Measurements from ENCODE around the gene RMDN3.

RMDN3 gene

DNA sequence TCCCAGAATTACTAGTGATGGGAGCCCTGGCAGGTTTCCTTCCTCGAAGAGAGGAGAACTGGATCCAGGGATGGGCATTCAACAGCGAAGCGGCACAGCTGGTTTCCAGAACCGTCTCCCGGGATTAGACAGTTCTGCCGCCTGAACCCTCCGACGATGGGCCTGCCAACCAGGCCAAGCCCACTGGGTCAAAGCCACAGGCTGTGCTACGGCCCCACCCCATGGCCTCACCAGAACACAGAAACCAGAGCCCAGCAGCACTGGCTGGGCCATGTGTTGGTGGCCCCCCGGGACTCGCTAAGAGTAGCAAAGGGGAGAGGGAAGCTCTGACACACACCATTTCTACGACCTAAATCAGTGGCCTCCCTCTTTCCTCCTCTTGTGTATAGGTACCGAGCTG is 17.0 kb upstream of the RMDN3 start:
- DNase-seq = no peak

DNA sequence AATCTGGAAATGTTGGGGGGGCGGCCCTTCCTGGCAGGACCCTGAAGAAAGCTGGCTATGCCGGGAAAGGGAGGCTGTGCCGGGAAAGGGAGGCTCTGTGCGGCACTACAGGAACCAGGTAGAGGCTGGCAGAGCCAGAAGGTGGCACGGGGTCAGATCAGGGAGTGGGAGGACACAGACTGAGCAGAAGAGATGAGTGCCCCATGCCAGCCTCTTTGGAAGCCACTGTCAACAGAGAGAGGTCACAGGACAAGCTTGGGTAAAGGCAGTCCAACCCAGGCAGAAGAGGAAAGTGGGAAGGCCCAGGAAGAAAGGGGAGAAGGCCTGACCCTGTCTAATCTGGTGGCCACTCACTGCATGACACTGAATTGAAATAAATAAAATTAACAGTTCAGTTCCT is 16.2 kb upstream of the RMDN3 start:
- DNase-seq = no peak

DNA sequence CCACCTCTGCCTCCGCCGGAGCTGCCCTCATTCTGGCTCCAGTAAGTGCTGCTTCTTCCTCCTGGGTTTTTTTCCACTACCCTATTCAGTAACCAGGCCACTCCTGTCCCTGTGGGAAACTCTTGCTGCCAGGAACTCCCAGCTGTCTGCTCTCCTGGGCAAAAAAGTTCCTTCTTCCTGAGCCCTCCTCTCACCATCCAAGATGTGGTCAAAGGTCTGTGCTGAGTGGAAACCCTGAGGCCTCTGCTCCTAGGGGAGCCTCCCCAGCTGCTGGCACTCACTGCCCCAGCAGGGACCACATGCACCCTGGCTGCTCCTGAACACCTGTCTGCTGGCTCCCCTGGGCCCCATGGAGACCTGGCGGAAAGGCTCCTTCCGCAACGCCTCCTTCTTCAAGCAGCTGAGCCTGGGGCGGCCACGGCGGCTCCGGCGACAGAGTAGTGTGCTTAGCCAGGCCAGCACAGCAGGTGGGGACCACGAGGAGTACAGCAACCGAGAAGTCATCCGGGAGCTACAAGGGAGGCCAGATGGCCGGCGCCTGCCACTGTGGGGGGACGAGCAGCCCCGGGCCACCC is 15.2 kb upstream of the RMDN3 start:
- DNase-seq = no peak

DNA sequence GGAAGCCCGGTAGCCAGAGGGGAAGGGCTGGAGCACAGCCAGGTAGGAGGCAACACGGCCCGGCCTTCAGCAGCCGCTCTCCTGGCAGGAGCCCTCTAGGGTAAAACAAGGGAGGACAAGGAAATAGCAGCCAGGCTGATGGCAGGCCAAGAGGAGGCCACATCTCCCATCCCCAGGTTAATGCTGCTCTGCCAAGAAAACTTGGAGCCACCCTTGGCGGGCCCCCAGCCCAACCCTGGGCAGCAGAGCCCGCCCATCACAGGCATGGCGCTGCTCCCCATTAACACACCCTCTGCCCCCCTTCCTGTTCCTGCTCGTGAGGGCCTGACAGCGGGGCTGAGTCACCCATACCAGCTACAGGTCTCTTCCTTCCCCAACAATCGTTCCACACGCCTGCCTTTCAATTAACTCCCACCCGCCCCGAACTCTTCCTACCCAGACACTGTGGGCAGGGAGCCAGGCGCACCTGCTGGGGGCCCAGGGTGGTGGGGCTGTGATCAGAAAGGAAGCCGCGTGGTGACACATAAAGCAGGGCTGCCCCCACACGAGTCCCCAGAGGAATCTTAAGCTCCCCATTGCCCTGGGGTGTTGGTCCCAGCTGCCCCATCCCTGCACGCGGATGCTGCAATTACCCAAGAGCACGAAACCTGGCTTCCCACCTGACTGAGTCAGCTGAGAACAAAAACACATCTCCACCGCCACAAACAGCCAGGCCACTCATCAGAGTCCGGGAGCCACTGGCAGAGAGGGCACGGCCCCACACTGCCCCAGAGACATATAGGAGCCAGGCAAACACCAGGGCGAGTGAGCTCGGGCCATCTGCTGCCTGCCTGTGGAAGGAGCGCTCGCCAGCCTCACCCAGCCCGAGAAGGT is 14.5 kb upstream of the RMDN3 start, which contains the start of gene C15orf62:
Gene C15orf62, plus strand, starts transcription at position 707 of the 873 bp plus-strand sequence. CDS start 516 bp downstream, outside the sequence.
- peak; percentile 63 to 87 for DNase-seq

DNA sequence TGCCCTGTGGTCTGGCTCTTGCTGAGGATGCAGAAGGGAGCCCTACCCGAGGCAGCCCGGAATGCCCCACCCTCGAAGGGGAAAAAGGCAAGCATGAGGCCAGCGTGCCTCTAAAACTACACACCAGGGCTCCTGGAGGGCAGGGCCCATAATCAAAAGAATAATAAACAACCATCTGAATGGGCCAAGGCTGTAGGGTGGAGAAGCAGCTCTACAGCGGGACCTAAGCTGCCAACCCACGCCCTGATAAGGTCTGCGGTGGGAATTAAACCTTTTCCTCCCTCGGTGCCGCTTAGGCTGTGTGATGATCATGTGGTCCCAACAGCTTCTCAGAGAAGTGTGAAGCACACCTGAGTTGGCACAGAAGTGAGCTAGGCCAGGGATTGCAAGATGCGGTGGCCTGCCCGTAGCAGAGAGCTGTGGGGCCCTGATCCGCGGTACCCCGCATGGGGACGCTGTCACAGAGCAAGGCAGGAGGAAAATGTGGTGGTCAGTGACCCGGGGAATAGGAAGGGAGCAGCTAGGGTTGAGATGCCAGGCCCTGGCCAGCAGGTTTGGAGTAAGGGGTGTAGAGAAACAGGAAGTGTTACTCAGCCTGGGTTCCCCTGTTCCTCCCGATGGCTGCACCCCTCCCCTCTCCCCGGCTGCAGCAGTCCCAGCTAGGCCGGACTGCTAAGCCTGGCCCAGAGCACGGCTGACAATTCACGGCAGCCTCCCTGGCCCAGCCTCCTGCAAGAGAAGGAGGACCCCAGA is 13.6 kb upstream of the RMDN3 start:
- no peak for DNase-seq

DNA sequence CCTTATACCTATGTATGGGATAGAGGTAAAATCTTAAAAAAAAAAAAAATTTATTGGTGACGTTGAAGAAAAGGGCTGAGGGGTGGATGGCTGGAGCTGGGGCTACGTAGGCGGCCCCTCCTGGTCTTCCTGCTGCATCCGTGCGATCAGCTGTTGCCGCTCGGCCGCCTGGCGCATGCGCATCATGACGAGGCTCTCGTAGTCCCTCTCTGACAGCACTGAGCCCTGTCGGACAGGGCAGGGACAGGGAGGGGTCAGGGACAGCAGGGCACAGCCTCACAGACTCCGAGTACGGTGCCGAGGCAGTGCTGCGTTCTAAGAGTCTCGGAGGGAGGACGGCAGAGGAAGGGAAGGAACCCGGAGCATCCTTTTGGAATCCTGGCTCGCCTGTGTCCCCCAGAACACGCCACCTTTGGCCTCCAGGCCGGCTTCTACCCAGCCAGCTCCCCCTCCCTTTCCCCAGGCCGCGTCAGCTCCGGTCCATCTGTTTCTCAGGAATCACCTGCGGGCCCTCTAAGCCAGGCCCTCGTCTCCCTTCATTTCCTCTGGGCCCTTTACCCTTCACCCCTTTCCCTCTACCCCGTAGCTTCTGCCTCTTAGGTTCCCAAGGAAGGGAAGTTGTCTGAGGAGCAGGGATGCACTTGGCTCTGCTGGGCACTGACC is 12.9 kb upstream of the RMDN3 start:
- DNase-seq = no peak

DNA sequence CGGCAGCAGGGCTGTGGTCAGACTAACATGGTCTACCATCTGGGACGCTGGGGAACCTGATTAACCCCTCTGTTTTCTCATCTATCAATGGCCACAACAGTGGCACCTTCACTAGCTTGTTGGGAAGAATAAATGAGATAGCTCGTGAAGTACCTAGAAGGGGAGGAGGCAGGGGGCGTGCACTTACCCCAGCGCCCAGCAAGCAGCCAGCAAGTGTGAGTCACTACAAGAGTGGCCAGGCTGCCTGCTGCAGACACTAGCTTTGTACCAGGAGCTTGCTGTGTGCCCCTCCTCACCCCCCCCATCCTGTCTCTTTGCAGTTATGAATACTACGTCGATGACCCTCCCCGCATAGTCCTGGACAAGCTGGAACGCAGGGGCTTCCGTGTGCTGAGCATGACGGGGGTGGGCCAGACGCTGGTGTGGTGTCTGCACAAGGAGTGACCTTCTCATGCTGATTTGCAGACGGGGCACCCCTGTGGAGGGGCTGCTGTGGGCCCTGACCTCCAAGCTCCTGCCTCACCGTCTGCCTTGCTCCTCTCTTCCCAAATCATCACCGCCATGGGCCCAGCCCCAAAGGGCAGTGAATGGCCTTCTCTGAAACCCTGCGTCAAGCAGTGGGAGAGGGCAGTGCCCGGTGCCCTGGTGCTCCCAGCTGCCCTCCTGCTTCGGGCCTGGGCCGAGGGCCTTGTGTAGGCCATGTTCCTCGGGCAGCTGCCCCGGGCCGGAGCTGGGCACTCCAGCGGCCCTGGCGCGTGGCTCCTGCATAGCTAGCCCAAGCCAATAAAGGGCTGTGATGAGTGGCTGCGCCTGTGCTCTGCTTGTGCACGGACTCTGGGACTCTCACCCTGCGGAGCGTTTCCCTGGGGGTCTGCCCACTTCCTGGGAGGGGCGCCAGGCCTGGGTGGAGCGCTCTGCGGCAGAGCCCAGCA is 12.1 kb upstream of the RMDN3 start:
- peak in 1 of 2 experiments; percentile 17 for DNase-seq

DNA sequence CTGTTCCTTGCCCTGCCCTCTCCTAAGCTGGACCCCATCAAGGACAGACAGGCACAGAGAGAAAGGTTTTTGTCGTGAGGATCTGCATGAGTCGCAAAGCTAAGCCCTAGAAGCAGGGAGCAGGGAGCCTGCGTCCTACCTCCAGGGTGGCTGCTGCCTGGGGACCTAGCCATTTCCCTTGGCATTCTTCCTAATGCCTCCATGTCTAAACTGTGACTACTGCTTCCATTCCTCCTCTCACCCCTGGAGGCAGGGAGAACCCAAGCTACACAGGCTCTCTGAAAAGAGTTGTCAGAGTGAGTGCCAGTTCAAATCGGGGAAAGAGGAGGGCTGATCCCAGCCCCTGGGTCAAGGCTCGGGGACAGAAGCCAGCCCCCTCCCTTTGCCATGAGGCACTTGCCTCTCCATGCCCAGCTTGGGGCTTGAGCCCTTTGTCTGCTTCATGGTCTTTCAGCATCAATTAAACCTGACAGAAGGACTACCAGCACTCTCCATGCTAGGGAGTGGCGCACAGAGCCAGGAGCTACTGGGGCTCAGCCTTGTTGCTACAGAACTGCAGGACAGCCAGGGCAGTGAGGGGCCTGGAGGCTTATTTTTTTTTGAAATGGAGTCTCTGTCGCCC is 11.3 kb upstream of the RMDN3 start:
- DNase-seq = no peak

DNA sequence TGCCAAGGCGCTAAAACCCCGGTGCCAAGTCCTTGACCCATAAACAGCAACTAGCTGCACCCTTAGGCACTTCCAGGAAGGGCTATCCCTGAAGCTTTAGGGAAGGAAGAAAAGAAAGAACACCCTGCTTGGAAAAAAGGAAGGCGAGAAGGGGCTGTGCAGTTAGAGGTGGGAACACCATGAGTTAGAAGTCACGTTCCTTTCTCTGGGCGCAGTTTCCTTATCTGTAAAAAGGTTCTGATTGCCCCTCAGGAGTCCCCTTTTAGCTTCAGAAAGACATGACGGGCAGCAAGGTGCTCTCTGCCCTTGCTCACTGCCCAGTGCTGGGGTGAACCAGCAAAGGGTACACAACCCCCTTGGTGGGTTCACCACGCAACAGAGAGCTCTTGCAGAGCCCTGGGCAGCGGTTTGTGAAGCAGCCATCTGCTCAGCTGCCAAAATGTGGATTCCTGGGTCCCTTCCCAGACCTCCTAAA is 9.6 kb upstream of the RMDN3 start:
- no peak for DNase-seq

DNA sequence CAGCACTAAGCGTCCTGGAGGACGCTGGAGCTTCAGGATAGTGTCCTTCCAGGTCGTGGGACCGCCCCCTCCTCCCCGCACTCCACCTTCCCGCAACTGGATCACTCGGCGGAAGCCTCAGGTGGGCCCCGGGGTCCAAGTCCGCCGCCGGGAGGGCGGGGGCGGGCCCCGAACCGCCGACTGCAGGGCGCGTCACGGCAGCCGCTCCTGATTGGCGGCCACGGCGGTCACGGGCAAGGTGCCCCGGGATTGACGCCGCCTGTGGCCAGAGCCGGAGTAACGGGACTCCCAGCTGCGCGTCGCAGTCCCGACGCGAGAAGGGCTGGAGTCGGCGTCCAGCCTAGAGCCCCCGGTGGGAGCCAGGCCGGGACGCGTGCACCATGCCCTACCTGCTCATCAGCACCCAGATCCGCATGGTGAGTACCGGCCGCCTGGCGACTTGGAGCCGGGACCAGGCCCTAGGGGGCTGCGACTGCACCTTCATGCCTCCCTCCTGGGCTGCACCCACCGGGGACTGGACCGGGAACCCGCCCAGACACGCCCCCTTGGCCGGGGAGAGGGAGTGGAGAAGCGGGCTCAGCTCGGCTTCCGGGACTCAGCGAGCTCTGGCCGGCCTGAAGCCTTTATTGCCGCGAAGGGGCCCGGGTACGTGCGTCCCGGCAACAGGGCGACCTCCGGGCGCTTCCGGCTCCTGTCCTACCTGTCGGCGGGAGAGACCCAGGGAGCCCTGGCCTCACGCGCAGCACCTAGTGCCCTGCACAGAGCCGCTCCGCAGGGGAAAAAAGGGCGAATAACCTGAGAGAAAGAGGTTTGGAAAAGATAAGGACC is 9.0 kb upstream of the RMDN3 start, which contains the start of gene GCHFR:
Gene GCHFR, plus strand, starts transcription at position 268 of the 828 bp plus-strand sequence. Its CDS starts 113 bp downstream, at position 381.
- DNase-seq = no peak

DNA sequence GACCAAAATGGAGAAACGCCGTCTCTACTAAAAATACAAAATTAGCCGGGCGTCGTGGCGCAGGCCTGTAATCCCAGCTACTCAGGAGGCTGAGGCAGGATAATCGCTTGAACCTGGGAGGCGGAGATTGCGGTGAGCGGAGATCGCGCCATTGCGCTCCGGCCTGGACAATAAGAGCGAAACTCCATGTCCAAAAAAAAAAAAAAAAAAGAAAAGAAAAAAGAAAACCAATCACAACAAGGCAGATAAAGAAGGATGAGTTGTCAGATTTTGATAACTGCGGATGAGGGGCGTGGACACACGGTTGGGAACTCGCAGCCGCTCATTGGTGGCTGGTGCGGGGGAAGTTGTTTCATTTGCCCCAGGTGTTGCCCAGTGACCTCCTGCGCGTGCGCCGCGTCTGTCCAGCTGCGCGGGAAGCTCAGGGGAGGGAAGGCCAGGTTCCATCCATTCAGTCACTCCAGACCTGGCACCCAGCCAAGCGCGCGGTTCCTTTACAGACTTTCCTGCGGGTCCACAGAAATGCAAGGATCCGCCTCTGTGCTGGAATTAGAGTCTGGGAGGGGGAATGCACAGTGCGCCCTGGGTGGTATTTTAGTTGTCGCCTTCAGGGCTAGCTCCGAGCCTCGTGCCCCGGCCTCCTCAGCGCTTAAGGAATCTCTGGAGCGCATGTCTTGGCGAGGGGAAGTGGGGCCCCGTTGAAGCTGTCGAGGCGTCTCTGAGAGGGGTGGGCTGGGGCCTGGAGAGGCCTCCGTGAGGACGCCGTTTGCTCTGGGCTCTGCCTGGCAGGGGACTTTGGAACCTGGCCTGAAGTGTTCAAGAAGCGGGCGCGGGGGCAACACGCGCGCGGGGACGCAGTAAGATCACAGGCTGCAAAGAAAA is 8.1 kb upstream of the RMDN3 start:
- no peak for DNase-seq

DNA sequence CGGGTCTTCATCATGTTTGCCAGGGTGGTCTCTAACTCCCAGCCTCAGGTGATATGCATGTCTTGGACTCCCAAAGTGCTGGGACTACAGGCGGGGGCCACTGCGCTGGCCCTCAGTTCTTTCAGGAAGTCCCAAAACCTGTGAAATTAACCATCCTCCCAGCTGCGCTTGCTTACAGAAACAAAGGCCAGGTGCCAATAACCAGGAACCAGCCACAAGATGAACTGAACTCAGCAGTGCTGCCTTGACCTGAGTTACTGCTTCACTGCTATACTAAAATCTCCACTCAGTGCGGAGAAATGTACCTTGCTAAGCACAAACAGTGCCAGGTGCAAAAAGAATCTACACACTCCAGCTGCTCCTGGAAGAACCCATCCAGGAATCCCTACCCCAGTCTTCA is 4.9 kb upstream of the RMDN3 start:
- no peak for DNase-seq

DNA sequence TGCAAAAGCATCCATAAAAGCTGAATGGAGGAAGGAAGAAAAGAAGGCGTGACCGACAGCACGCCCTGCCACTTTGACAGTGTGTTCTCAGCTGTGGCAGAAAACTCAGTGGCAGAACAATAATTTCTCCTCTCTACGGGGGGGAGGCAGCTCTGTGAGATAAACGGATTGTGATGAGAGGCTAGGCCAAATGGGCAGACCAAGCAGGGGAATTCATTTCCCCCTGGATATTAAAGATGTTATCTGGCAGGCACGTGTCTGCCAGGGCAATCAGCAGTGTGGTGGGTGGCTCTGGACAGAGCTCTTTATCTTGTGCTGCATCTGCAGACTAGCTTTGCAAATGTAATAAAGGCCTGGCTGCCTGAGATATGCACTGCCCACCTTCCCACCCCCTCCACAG is 1.9 kb upstream of the RMDN3 start:
- no peak for DNase-seq

DNA sequence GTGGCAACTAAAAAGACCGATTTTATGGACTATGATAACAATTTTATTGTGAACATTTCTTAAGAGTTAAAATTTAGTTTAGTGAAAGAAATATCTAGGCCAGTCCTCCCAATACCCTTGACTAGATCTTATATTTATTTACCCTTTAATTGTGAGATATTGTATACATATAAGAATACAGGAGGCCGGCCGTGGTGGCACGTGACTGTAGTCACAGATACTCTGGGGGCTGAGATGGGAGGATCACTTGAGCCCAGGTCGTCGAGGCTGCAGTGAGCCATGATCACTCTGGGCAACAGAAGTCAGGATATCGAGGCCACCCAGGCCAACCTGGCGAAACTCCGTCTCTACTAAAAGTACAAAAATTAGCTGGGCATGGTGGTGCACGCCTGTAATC is 756 bp upstream of the RMDN3 start:
- no peak for DNase-seq

DNA sequence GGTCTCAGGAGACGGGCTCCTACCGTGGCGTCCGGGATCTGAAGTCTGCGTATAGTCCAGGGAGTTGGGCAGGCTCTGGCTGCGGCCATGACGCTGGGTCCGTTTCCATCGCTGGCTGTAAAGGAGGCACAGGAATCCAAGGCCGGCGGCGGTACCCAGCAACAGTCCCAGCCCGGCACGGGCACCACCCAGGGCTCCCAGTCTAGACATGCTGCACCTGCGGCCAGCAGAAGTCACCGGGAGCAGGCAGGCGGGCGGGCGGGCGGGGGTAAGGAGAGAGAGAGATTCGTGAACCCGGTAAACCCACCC is 526 bp downstream of the RMDN3 start:
- DNase-seq = no peak

DNA sequence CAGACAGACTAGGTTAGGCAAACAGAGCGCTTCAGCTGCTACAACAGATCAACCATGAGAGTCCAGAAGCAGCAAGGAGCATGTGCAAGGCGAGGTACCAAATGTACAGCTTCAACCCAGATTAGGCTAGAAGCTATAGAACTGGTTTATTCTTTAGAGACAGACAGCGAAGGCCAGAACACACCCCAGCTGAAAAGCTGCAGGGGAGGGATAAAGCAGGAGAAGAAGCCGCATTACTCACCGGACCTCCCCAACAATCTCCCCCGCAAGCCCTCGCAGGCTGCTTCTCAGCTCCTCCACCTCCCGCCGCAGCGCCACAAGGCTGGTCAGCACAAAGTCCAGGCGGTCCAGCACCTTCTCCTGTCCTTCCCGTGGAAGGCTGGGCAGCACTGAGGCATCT is 3.3 kb downstream of the RMDN3 start:
- DNase-seq = no peak

DNA sequence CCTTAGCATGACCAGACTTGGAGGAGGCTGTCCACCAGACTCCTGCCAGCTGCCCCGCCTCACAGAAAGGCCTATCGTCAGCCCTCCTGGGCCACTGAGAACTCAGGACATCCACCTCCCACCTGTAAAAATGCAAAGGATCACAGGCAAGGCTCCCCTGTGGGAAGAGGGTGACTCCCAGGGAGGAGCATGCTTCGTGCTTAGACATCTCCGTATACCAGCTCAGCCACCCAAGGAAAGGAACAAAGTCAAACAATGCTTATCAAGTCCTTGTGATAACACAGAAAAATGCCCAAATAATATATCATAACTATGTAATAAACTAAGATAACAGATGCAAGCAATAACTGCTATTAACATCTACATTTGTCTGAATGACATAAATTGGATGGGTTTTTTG is 4.2 kb downstream of the RMDN3 start:
- no peak for DNase-seq

DNA sequence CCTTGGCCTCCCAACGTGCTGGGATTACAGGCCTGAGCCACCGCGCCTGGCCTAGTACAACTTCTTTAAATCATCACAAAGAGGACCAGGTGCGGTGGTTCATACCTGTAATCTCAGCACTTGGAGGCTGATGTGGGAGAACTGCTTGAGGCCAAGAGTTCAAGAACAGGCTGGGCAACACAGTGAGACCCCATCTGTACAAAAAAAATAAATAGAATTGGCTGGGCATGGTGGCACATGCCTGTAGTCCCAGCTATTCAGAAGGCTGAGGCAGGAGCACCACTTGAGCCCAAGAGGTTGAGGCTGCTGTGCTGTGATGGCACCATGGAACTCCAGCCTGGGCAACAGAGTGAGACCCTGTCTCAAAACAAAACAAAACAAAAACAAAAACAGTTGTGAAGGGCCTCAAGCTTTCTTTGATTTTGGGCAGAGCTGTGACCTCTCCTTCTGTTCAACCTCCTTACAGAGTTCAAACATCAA is 5.9 kb downstream of the RMDN3 start:
- no peak for DNase-seq
